Stimulated activated memory B cell treated with anti-CD40 and anti-IgM and Interleukin-4, amounts not matched to agents 10 μg/mL and 1 μg/mL and 100 μg/mL, for 72 hours (primary cell): ENCODE results near the gene TBX18.

Experiments
- ATAC-seq: fragments of 150-1000 bp; cut with Tn5 transposase; 2 replicates; pipeline ENCODE4 v1.10.0; 2021
- H3K27ac Mint-ChIP-seq: one replicate; pipeline ENCODE4 v1.8.0; 2022; ENCODE audit warnings: mild to moderate bottlenecking, mixed read lengths
- H3K27me3 Mint-ChIP-seq: one replicate; pipeline ENCODE4 v1.8.0; 2022; ENCODE audit warnings: mixed read lengths
- H3K36me3 Mint-ChIP-seq: one replicate; pipeline ENCODE4 v1.8.0; 2022; ENCODE audit warnings: mixed read lengths
- H3K4me1 Mint-ChIP-seq: one replicate; pipeline ENCODE4 v1.8.0; 2022; ENCODE audit warnings: mixed read lengths
- H3K4me3 Mint-ChIP-seq: one replicate; pipeline ENCODE4 v1.8.0; 2022; ENCODE audit warnings: mild to moderate bottlenecking, moderate library complexity, mixed read lengths
- H3K9me3 Mint-ChIP-seq: one replicate; pipeline ENCODE4 v1.8.0; 2022; ENCODE audit warnings: mixed read lengths

TBX18 gene

DNA sequence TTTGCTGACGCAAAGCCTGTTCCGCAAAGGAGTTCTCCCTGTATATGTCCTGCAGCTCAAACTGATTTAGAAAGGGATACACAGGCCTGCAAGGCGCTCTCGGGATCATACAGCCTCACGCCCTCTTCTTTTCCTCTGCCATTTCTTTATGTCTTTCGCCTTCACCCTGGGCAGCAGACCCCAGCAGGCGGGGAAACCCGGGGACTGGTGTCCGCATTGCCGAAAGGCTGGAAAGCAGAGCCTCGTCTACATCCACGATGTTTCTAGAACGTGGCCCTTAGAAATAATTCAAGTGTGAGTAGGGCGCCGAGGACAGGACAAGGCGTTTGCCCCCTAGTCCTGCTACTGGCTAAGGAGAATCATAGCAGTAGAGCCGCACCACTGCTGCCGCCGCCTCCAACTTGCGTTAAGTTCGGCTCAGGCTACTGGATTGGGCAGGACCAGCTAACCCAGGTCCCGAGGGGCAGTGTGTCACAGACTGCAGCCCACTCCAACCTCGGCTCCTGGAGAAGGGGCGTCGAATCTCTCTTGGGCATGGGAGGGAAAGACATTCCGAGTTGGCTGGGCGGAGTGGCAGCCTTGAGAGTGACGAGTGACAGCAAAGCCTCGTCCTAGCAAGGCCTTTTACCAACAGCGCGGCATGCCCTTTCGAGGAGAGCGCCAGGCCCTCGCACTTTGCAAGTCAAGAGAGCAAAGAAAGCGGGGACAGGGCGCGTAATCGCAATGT is 2.6 kb upstream of the TBX18 start:
- no peak overlapping the region for H3K27ac Mint-ChIP-seq
- H3K4me1 Mint-ChIP-seq, result peaks cover 6% of the 10 kb centered on the region
- peaks cover 80% of the 10 kb centered on the region for H3K27me3 Mint-ChIP-seq
- no peak for ATAC-seq
- no peaks in the 10 kb centered on the region for H3K36me3 Mint-ChIP-seq
- peaks cover 3% of the 10 kb centered on the region for H3K9me3 Mint-ChIP-seq
- H3K4me3 Mint-ChIP-seq, result no peak overlapping the region

DNA sequence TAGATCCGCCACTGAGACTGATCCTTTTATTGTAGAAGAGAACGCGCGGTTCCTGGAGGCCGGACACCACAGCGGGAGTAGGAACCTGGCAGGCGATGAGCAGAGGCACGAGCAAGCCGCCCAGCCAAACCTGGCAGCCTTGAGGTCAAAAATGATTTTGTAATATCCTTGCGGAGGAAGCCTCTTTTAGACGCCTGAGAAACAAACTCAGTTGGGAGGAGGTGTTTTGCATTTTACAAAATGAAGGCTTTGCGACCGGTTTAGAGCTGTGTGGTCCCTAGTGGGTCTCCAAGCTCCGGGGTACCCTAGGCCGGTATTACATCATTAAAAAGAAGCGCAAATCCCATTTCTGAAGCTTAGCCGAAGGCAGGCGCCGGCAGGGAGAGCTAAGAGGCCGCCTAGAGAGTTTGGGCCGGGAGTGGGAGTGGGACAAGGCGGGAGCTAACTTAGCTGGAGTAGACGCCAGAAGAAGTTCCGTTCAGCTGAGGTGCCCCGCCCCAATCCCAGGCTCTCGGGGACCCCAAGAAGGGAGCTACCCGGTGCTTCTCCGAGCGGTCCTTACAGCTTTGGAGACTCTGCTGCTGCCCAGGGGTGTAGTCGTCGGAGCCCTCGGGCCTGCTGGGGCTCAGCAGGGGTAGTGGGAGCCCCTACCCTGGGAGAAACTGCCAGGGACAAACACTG is 1.9 kb upstream of the TBX18 start:
- Mint-ChIP-seq H3K4me1 (peaks cover 6% of the 10 kb centered on the region), H3K9me3 (peaks cover 3% of the 10 kb centered on the region), H3K36me3 (no peaks in the 10 kb centered on the region), H3K27ac (no peak overlapping the region), H3K27me3 (peaks cover 78% of the 10 kb centered on the region), H3K4me3 (no peak overlapping the region)
- ATAC-seq, result no peak

DNA sequence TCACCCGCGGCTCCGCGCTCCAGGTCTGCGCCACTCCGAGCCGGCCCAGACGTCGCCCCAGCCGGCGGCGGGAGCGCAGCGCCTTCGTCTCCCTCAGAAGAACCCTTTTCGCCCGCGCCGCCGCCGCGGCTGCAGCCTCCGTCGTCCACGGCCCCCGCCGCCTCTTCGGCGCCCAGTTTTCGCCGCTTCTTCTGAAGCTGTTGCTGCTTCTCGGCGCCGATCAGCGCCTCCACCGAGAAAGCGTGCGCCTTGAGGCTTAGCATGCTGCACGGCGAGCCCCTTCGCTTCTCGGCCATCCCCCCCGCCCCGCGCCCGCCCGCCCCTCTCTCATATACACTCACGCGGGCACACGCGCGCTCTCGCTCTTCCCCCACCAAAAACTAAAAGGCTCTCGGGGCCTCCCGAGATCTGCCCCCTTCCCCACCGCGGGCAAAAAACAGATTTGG is 489 bp downstream of the TBX18 start:
- Mint-ChIP-seq H3K36me3 (no peaks in the 10 kb centered on the region), H3K27me3 (peaks cover 68% of the 10 kb centered on the region), H3K4me1 (peaks cover 6% of the 10 kb centered on the region), H3K4me3 (peak overlapping the region; percentile 58), H3K9me3 (peaks cover 3% of the 10 kb centered on the region), H3K27ac (no peak overlapping the region)
- ATAC-seq, result no peak

DNA sequence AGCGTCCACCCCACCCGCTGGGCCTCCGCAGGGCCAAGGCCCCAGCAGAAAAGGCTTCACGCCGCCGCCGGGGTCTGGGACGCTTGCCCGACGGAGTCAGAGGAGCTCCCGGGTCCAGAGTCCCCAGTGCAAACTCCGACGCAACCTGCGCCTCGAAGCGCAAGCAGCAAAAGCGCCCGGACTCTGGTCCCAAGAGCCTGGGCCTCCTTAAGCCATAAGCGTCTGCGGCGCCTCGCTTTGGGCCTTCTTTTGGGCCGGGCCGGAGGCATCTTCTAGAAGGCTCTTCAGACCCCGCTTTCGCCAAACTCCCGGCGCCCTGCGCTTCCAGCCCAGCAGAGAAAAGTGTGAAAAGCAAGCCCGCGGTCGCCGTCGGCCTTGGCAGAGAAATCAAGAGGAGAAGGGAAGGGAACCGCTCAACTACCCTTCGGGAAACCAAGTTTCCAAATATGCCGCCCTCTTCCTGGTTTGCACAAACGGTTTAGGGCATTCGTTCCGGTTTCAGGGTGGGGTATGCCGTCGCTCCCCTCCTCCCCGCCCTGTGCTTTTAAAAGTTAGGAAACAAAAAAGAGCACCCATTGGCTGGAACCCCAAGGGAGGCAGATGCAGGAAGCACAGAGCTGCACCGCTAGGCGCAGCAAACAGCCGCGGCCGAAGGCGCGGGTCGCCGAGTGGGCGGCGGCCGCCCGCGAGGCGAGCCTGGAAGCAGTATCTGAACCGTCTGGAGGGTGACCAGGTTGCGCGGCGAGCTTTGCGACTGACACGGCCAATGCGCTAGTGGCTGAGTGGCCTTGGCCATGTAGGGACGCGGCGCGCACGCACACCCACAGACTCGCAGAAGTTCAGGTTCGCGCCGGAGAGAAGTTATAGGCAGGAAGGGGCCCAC is 1.2 kb downstream of the TBX18 start:
- ATAC-seq, result no peak
- Mint-ChIP-seq H3K4me1 (peaks cover 6% of the 10 kb centered on the region), H3K27ac (no peak overlapping the region), H3K27me3 (peaks cover 61% of the 10 kb centered on the region), H3K36me3 (no peaks in the 10 kb centered on the region), H3K4me3 (no peak overlapping the region), H3K9me3 (peaks cover 3% of the 10 kb centered on the region)

DNA sequence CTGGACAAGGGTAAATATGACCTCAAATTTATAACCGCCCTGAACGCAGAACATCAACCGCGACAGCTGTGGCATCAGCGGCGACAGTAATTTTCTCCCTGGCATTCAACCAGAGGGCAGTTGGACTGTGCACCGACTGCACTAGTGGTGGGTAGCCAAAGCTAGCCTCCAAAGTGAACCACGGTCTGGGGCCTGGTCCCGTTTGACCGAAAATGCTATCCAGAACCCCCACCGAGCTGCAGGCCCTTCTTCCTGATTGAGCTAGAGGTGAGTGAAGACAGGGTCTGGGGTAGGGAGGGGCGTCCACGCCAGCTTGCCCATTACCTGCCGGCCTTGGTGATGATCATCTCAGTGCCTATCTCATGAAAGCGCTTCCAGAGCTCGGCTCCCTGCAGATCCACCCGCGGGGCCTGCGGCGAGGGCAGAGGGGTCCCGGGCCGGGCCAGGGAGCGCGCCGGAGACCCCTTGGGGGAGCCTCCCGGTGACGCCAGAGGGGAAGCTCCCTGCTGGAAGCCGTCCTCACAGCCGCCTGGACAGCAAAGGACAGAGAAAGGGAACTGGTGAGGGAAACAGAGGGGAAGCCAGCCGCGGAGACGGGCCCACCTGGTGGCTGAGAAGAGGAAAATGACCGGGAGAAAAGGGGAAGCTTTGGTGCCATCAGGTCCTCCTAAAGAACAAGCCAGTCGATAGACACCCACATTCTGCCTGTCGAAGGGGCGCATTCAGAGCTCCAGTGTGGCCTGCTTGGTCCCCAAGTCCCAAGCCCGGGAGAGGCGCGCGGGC is 2.0 kb downstream of the TBX18 start:
- no peak overlapping the region for H3K27ac Mint-ChIP-seq
- ATAC-seq, result no peak
- no peak overlapping the region for H3K4me3 Mint-ChIP-seq
- H3K4me1 Mint-ChIP-seq, result peaks cover 6% of the 10 kb centered on the region
- peaks cover 3% of the 10 kb centered on the region for H3K9me3 Mint-ChIP-seq
- peaks cover 53% of the 10 kb centered on the region for H3K27me3 Mint-ChIP-seq
- no peaks in the 10 kb centered on the region for H3K36me3 Mint-ChIP-seq

DNA sequence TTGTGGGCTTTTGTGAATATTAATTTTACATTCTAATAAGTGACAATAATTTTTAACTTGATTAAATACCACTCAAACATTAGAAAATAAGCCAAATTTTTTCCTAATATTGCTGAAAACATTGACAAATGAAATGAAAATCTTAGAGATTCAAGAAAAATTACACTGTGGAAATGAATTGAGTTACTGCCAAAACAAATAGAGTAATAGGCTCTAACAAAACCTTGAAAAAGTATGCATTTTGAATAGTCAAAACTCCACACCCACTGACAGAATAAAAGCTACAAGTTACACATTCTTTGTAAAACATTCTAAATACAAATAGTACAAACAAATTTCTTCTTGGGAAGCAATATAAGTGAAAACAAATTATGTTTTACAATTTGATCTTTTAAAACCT is 5.9 kb downstream of the TBX18 start:
- Mint-ChIP-seq H3K36me3 (no peaks in the 10 kb centered on the region), H3K27ac (no peak overlapping the region), H3K4me1 (no peaks in the 10 kb centered on the region), H3K9me3 (no peaks in the 10 kb centered on the region), H3K27me3 (peaks cover 20% of the 10 kb centered on the region), H3K4me3 (no peak overlapping the region)
- no peak for ATAC-seq

DNA sequence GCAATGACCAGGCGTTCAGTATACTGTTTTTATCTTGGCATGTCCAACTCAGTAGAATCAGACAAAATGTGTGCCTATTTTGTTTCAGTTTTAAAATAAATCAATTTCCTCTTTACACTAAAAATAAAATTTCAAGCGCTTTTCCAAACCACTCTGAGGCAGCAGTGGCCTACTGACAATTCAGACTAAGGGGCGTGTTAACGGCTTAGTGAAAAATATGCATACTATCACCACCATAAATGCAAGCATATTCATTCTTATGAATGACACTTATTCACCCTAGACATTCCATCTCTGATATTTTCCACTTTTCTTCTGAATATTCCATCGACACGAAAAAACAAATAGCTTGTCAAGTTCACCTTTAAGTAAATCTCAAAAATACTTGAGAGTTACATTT is 7.5 kb downstream of the TBX18 start:
- Mint-ChIP-seq H3K36me3 (no peaks in the 10 kb centered on the region), H3K9me3 (no peaks in the 10 kb centered on the region), H3K27ac (no peak overlapping the region), H3K4me1 (no peaks in the 10 kb centered on the region), H3K27me3 (peaks cover 4% of the 10 kb centered on the region), H3K4me3 (no peak overlapping the region)
- no peak for ATAC-seq

DNA sequence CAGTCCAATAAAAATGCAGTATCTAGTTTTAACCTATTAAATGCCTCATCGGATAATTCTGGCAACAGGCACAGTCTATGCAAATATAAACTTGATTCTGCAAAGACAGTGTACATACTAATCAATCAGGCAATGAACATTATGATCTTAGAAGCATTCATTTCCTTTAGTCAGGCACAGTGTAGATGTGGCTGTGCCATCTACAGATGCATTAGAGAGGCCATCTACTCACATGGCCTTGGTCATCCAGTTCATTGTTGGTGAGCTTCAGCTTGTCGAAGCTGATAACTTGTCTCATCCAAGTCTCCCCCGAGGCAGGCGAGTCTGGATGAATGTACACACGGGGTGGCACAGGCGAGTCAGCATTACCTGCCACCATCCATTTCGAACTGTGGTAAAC is 7.9 kb downstream of the TBX18 start:
- no peak overlapping the region for H3K4me3 Mint-ChIP-seq

DNA sequence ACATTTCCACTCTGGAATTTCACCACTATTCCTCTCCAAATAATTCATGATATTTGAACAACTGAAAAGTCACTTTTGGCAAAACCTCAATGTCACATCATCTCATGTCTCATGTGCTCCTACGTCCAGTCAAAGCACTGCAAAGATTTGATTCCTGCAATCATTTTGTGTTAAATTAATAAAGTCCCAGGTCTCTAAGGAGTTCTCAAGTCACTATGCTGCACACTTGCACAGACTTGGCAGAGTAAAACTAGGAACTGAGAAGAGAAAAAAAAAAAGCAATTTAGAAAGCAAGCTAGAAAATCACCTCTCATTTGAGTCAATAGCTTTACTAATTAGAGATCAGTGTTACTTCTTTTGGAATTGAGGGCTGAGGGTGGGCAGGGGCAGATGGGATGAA is 11.2 kb downstream of the TBX18 start:
- no peaks in the 10 kb centered on the region for H3K27me3 Mint-ChIP-seq
- no peak for ATAC-seq
- no peak overlapping the region for H3K4me3 Mint-ChIP-seq
- no peaks in the 10 kb centered on the region for H3K9me3 Mint-ChIP-seq
- no peak overlapping the region for H3K27ac Mint-ChIP-seq
- no peaks in the 10 kb centered on the region for H3K4me1 Mint-ChIP-seq
- H3K36me3 Mint-ChIP-seq, result no peaks in the 10 kb centered on the region

More for the DNA sequence above, 7.9 kb downstream of the TBX18 start:
- no peaks in the 10 kb centered on the region for H3K9me3 Mint-ChIP-seq
- no peaks in the 10 kb centered on the region for H3K36me3 Mint-ChIP-seq
- no peak for ATAC-seq
- H3K4me1 Mint-ChIP-seq, result no peaks in the 10 kb centered on the region
- no peaks in the 10 kb centered on the region for H3K27me3 Mint-ChIP-seq
- no peak overlapping the region for H3K27ac Mint-ChIP-seq

DNA sequence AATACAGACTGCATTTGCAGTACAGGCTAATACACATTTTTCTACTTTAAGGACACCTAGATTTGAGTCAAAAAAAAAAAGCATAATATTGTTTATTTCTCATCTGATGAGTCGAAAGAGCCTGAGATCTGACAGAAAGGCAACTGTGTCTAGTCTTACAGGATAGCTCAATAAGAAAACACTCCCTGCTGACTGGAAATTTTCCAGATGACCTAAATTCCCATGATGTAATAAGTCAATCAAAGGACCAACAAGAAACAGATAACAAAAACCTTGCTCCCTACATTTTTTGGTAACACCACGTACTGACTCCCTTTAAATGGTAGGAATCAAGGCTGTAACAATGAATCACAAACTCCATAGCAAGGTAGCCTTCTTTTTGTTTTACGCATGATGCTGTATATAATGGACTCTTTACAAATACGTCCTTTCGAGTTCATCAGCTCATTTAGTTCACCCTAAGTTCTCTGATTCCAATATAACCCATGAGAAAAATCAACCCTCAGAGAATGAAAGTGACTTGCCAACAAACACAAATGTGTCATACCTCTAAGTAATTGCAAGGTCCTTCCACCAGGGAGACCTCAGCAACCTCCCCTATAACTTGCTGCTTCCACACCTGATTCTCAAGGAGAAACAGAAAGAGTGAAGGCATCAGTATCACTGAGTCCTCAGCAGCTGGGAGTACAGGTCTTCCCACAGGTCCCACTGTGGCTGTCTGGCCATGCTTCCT is 12.1 kb downstream of the TBX18 start:
- H3K4me3 Mint-ChIP-seq, result no peak overlapping the region
- no peaks in the 10 kb centered on the region for H3K36me3 Mint-ChIP-seq
- no peaks in the 10 kb centered on the region for H3K4me1 Mint-ChIP-seq
- no peaks in the 10 kb centered on the region for H3K9me3 Mint-ChIP-seq
- H3K27me3 Mint-ChIP-seq, result no peaks in the 10 kb centered on the region
- H3K27ac Mint-ChIP-seq, result no peak overlapping the region
- no peak for ATAC-seq

DNA sequence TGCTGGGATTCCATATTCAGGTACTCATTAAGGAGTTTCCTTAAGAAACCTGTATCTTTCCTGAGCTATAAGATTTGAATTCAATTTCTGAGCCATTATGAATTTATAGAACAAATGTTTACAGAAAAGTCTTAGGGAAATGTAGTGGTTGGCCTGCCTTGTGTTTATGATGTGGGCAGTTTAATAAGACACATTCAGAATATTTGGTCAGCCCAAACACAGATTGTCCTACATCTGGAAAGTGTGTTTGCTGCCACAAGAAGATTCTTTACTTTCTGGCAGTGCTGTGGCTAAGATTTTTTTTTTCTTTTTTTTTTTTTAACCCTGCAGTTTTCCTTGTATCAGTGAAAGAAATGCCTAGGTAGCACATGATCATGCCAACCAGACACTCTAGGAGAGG is 15.2 kb downstream of the TBX18 start:
- no peaks in the 10 kb centered on the region for H3K36me3 Mint-ChIP-seq
- no peak for ATAC-seq
- H3K27me3 Mint-ChIP-seq, result no peaks in the 10 kb centered on the region
- H3K27ac Mint-ChIP-seq, result no peak overlapping the region
- no peak overlapping the region for H3K4me3 Mint-ChIP-seq
- no peaks in the 10 kb centered on the region for H3K4me1 Mint-ChIP-seq
- no peaks in the 10 kb centered on the region for H3K9me3 Mint-ChIP-seq

DNA sequence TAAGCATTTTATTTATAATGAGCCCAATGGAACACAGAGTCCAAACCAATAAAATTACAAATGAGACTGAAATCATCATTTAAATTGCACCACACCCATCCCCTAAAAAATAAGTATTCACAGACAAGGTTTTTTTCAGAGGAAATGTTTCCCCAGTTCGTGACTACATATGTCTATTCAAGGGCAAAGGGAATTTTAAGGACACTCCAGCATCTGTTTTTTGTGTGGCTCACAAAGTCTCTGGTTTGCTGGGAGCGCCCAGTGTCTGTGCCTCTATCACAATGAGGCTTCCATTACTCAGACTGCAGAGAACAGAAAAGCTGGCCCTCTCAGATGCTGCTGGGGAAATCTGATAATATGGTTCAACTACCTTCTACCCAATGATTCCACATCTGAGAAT is 16.0 kb downstream of the TBX18 start:
- Mint-ChIP-seq H3K4me3 (no peak overlapping the region), H3K9me3 (no peaks in the 10 kb centered on the region), H3K4me1 (no peaks in the 10 kb centered on the region), H3K27ac (no peak overlapping the region), H3K27me3 (no peaks in the 10 kb centered on the region), H3K36me3 (no peaks in the 10 kb centered on the region)
- no peak for ATAC-seq

DNA sequence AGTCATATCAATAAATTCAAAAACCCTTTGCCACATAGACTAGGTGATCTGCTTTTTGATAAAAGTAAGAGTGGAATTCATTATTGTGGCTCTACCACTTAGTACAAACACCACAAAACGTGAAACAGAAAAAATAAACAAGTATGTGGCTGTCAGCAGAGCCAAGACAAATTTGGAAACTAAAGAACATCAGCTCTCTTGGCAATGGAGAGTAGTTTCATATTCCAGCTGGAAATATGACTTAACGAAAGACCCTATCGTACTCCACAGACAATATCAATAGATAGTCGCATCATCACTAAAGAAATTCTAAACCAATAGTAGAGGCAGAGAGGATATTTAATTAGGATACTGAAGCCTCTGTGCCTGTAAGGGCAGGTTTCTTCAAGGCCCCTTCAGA is 20.8 kb downstream of the TBX18 start:
- H3K4me3 Mint-ChIP-seq, result no peak overlapping the region
- ATAC-seq, result no peak
- no peaks in the 10 kb centered on the region for H3K9me3 Mint-ChIP-seq
- no peaks in the 10 kb centered on the region for H3K4me1 Mint-ChIP-seq
- no peaks in the 10 kb centered on the region for H3K27me3 Mint-ChIP-seq
- H3K36me3 Mint-ChIP-seq, result no peaks in the 10 kb centered on the region
- no peak overlapping the region for H3K27ac Mint-ChIP-seq

DNA sequence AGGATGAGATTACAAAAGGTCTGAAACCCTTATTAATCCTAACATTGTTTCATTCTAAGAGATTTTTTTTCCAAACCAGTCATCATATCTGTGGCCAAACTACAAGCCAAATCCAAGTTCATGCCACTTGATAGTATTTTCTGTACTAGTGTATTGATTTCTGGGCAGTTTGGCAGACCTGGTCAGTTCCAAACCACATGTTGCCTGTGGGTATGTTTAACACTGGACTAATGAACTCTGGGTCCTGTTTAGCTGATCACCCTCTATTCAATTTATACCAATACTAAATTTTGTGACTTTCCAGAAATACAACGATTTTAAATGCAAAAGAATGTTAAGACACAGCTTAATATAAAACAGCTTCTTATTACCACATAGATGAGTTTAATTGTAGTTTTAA is 24.0 kb downstream of the TBX18 start:
- Mint-ChIP-seq H3K4me3 (no peak overlapping the region), H3K27ac (no peak overlapping the region), H3K4me1 (no peaks in the 10 kb centered on the region), H3K27me3 (no peaks in the 10 kb centered on the region), H3K36me3 (no peaks in the 10 kb centered on the region), H3K9me3 (no peaks in the 10 kb centered on the region)
- ATAC-seq, result no peak
